Heart right ventricle (tissue), 16 donors: ENCODE measurements around the gene DNAJC7. TPM values are rescaled to one million over a fixed set of nuclear protein-coding genes. Genes with fewer than 3 reads are reported as not detected.
A peak's percentile ranks its signal among the peaks of the same experiment; 100 is the strongest.

Source experiments
- ATAC-seq, 8 donors: fragments of 200-7000 bp; cut with Tn5 transposase; one replicate each; pipeline ENCODE4 v1.9.1; 2020; ENCODE audit warnings: mild to moderate bottlenecking in 8 of 8, moderate library complexity in 8 of 8, moderate number of reproducible peaks in 1 of 8
- DNase-seq, 2 donors: peaks; one replicate each; pipeline ENCODE4 v3.0.0-alpha.2; 2020
- H3K27ac ChIP-seq, 10 donors: fragments of 200-600 bp; sonication (generic) in 2 of 10; one replicate each; pipeline versions ENCODE4 v1.5.0 to v1.8.0; 2020 to 2022; ENCODE audit warnings: mild to moderate bottlenecking in 3 of 10
- H3K27me3 ChIP-seq, 7 donors: fragments of 200-600 bp; one replicate each; pipeline ENCODE4 v1.8.0; 2021 to 2022; ENCODE audit warnings: mild to moderate bottlenecking in 2 of 7
- H3K36me3 ChIP-seq, 9 donors: fragments of 200-600 bp; sonication (generic) in 1 of 9; one replicate each; pipeline versions ENCODE4 v1.5.0 to v1.8.0; 2020 to 2022; ENCODE audit warnings: mild to moderate bottlenecking in 2 of 9
- H3K4me1 ChIP-seq, 9 donors: fragments of 200-600 bp; sonication (generic) in 1 of 9; one replicate each; pipeline versions ENCODE4 v1.5.0 to v1.8.0; 2020 to 2022; ENCODE audit warnings: mild to moderate bottlenecking in 4 of 9
- H3K4me3 ChIP-seq, 10 donors: fragments of 200-600 bp; sonication (generic) in 2 of 10; one replicate each; pipeline versions ENCODE4 v1.5.0 to v1.8.0; 2020 to 2022; ENCODE audit warnings: mild to moderate bottlenecking in 7 of 10, moderate library complexity in 2 of 10
- H3K9me3 ChIP-seq, 11 donors: fragments of 200-600 bp in 10 of 11; sonication (generic) in 2 of 11; one replicate each; pipeline versions ENCODE4 v1.5.0 to v1.8.0; 2013 to 2022; ENCODE audit warnings: mild to moderate bottlenecking in 2 of 11, control low read depth in 1 of 11, moderate library complexity in 1 of 11
- CTCF ChIP-seq, 9 donors: fragments of 200-600 bp; sonication (generic) in 2 of 9; IDR thresholded peaks; one replicate each; pipeline versions ENCODE4 v1.5.0 to v1.8.0; 2021 to 2022; ENCODE audit warnings: antibody characterized with exemption in 9 of 9, mild to moderate bottlenecking in 5 of 9, moderate library complexity in 1 of 9
- WGBS, 2 donors: extraction: QIAGEN DNeasy Blood & Tissue Kit; methylation state at CpG; one replicate each; pipeline ENCODE4 v1.1.7; 2013; ENCODE audit warnings: inconsistent platforms in 1 of 2; 5-methylcytosine and 5-hydroxymethylcytosine counted together
- intact Hi-C, 10 donors: fragments of 100-400 bp; cut with DNase I; formaldehyde crosslinking; loops; one replicate each; pipeline versions ENCODE4 v1.11.1 to v1.14.2; 2022
- polyA plus RNA-seq, 2 donors: library from polyadenylated mRNA; stranded (reverse); fragments of 200-250 nt; gene quantifications; one replicate each; pipeline ENCODE4 v1.2.3, GENCODE V29; 2013
- total RNA-seq, 10 donors: library from RNA; stranded (reverse); fragmentation: NEBNext Ultra II Directional in 3 of 10; extraction: Animal tissue kit (Norgen Biotek cat#: 25700) in 3 of 10; gene quantifications; one replicate each; pipeline versions ENCODE4 v1.2.1 to v1.2.4, GENCODE V29; 2021 to 2023
- donor health status: Arrhythmogenic right ventricular cardiomyopathy.
- donor health status: ischemic (EF 13 %, LVEDD 7.1; RV severe dilation, severe dysfunction).
- donor health status: healthy with polysubstance abuse.
- donor health status: DM: no; HTN: yes; CAD: no.
- donor health status: DM: no; HTN: no; CAD: no.
- donor health status: ischemic (EF 25% LVEDD 6.9; RV normal size, moderate dysfunction).
- donor health status: ischemic (EF 25% LVEDD 5.7; RV mildly dilated, moderate dysfunction).
- donor health status: healthy.
- donor health status: DM: yes; HTN: yes; CAD: no.
- donor health status: Ischemic cardiomyopathy.
- donor health status: ischemic (EF 35%, LVEDD 5.7; RV mildly dilated, moderate dysfunction).
- donor health status: nonischemic (EF 11% LVEDD 7.7; RV severe dilation, severe dysfunction).
- donor health status: DM: yes; HTN: yes; CAD: no.
- donor health status: PGD.
- donor health status: ischemic (EF 29% LVEDD 5.4; RV normal size, mild dysfunction).
- donor health status: nonischemic (EF 23%, LVEDD 6.1; RV moderate dilation, normal function).

DNAJC7 gene
- total and polyA plus RNA-seq, 12 donors, result 68.8 to 121 (median 82.7) TPM

GRCh38 chr17:42049834-42050392 lies 32.7 kb upstream of the DNAJC7 start:
- Histone ChIP-seq H3K27me3 (peaks cover 4 to 30% (median 22%) of the 10 kb centered on the region in 7 donors), H3K36me3 (no peaks in the 10 kb centered on the region), H3K4me3 (peak overlapping the region; percentile 48 to 97 (median 75)), H3K27ac (peak overlapping the region in 5 of 10 donors; percentile 32 to 71 (median 41)), H3K4me1 (peaks cover 0 to 13% (median 7%) of the 10 kb centered on the region in 9 donors), H3K9me3 (no peaks in the 10 kb centered on the region)
- no peak for TF ChIP-seq CTCF (IDR thresholded peaks at IDR 0.05)
- intact Hi-C loops, result loop anchor here in 1 of 10 donors (1.0 kb wide), 1 partner anchor 25 kb away; no protein-coding TSS in a partner anchor
- ATAC-seq (peak in 4 of 8 donors; percentile 6 to 24 (median 12)), DNase-seq (no peak)
- WGBS, 2 donors, result 1 to 2% methylated on average over 7 of the region's 7 CpGs

- H3K27ac ChIP-seq, result no peak overlapping the region
- H3K36me3 ChIP-seq, result peaks cover 0 to 7% (median 0%) of the 10 kb centered on the region in 9 donors
- peaks cover 0 to 13% (median 7%) of the 10 kb centered on the region in 9 donors for H3K4me1 ChIP-seq
- no peak overlapping the region for H3K4me3 ChIP-seq
- ATAC-seq, result no peak
- TF ChIP-seq CTCF (IDR thresholded peaks at IDR 0.05), result no peak
- no peak for DNase-seq
- no peaks in the 10 kb centered on the region for H3K9me3 ChIP-seq
- WGBS, 2 donors, result 87 to 88% methylated on average over 12 of the region's 12 CpGs
- intact Hi-C loops, result no loop called here
- peaks cover 0 to 9% (median under 1%) of the 10 kb centered on the region in 7 donors for H3K27me3 ChIP-seq
These were observed 30.1 kb upstream of the DNAJC7 start for GRCh38 chr17:42047343-42047742.

- H3K9me3 ChIP-seq, result no peaks in the 10 kb centered on the region
- intact Hi-C loops, result no loop called here
- no peak overlapping the region for H3K27ac ChIP-seq
- peaks cover 0 to 7% (median 0%) of the 10 kb centered on the region in 9 donors for H3K36me3 ChIP-seq
- peaks cover 0 to under 1% (median 0%) of the 10 kb centered on the region in 7 donors for H3K27me3 ChIP-seq
- peaks cover 0 to 8% (median 7%) of the 10 kb centered on the region in 9 donors for H3K4me1 ChIP-seq
- WGBS, 2 donors, result 91 to 93% methylated on average over 1 of the region's 1 CpG
- no peak overlapping the region for H3K4me3 ChIP-seq
- ATAC-seq, result no peak
- DNase-seq, result no peak
- TF ChIP-seq CTCF (IDR thresholded peaks at IDR 0.05), result no peak
These were observed 28.5 kb upstream of the DNAJC7 start for GRCh38 chr17:42045719-42046118.

- ATAC-seq (no peak), DNase-seq (no peak)
- Histone ChIP-seq H3K36me3 (peaks cover 0 to 7% (median 0%) of the 10 kb centered on the region in 9 donors), H3K27ac (no peak overlapping the region), H3K9me3 (no peaks in the 10 kb centered on the region), H3K27me3 (peaks cover 0 to 23% (median 14%) of the 10 kb centered on the region in 7 donors), H3K4me3 (no peak overlapping the region), H3K4me1 (peaks cover 0 to 10% (median 5%) of the 10 kb centered on the region in 9 donors)
- TF ChIP-seq CTCF (IDR thresholded peaks at IDR 0.05), result no peak
- 94 to 95% methylated on average over 20 of the region's 20 CpGs for WGBS, 2 donors
- intact Hi-C loops, result no loop called here
These were observed 25.5 kb upstream of the DNAJC7 start for GRCh38 chr17:42042598-42043319.
